GM20431 (cell line): ENCODE data around the gene KIF21A.
"Not testable (repeated sequence)": the region's sequence is repeated elsewhere in the genome, so short reads cannot be mapped to it uniquely, and the experiment has no call there.

ENCODE experiments used
- in situ Hi-C: fragments of 300-500 bp; cut with MseI, MboI; formaldehyde crosslinking; loops from one replicate; pipeline ENCODE4 v1.15.0; 2020; ENCODE audit warnings: low sequenced_read_pairs; ENCODE audit not compliant: unreplicated experiment

The KIF21A gene

GRCh38 chr12:39296496-39296895 lies 146.4 kb downstream of the KIF21A start:
- in situ Hi-C loops, result no loop called here

DNA sequence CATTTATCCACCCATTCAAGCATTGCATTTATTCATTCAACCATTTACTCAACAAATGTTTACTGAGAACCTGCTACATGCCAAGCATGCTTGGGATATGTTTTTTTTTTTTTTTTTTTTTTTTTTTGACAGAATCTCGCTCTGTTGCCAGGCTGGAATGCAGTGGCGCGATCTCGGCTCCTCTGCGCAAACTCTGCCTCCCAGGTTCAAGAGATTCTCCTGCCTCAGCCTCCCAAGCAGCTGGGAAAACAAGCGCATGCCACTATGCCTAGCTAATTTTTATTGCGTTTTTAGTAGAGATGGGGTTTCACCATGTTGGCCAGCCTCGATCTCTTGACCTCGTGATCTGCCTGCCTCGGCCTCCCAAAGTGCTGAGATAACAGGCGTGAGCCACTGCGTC lies 147.3 kb downstream of the KIF21A start:
- in situ Hi-C loops, result not testable (repeated sequence)

GRCh38 chr12:39294715-39295114 lies 148.2 kb downstream of the KIF21A start:
- in situ Hi-C loops, result no loop called here

DNA sequence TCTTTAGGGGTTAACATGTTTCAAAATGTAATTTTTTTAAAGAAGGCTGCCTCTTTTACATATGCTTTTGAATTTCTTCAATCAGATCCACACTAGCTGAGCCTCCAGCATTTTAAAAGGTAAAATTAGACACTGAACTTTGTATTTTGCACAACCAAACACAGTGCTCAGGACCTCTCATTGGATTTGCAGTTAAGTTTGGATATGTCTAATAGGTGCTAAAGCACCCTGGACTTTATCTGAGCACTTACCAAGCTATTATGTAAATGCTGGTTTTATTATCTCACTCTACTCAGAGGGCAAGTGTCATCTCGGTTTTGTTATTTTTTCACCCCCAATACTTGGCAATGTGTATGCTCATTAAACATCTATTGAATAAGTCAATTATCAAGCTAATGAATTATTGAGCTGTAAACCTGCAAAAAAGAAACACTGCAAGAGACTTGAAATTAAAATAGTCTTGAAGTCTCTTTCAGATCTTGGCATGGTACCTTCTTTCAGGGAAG lies 150.7 kb downstream of the KIF21A start:
- in situ Hi-C loops, result no loop called here

DNA sequence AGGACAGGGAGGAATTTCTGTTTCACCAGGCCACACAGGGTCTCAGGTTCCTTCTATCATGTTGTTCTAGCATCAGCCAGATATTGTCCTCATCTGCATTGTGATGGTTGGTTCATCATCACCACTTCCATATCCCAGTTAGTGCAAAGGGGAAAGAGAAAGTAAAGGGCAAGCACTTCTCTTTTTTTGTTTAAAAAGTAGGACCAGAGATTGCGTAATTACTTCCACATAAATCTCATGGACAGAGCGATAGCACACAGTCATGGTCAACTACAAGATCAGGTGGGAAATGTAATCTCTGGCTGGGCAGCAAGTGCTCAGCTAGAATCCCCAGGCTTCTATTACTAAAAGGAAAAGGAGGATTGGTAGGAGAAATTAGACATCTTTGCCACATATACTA lies 155.1 kb downstream of the KIF21A start:
- in situ Hi-C loops, result no loop called here

DNA sequence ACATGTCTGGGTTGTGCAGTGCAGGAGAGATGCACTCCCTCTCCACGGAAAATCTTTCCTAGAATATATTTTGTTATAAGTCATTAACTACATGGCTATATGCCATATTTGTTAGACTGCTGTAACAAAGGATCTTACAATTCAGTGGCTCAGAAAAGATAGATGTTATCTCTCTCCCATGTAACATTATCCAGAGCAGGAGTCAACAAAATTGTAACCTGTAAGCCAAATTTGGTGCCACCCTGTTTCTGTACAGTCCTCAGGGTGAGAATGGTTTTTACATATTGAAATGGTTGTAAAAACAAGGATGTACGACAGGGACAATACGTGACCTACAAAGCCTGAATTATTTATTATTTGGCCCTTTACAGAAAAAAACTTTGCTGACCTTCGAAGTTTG lies 155.5 kb downstream of the KIF21A start:
- in situ Hi-C loops, result no loop called here

DNA sequence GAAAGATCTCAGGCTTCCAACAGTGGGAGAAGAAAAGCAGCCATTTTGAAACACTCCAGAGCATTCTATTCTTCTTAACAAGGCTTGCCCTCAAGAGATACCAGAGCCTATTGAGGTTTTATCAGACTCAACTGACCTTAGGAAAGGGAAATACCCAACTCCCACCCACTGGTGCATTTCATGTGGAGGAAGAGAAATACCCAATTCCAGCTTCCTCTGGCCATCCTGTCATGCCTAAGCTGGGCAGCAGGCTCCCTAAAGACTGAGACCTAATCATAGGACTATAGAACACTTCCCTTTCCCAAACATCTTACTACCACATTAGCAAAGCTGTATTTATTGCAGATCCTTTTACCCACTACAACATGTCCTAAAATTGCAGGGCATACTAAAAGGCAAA lies 164.5 kb downstream of the KIF21A start:
- in situ Hi-C loops, result no loop called here

GRCh38 chr12:39277416-39277815 lies 165.5 kb downstream of the KIF21A start:
- in situ Hi-C loops, result no loop called here

DNA sequence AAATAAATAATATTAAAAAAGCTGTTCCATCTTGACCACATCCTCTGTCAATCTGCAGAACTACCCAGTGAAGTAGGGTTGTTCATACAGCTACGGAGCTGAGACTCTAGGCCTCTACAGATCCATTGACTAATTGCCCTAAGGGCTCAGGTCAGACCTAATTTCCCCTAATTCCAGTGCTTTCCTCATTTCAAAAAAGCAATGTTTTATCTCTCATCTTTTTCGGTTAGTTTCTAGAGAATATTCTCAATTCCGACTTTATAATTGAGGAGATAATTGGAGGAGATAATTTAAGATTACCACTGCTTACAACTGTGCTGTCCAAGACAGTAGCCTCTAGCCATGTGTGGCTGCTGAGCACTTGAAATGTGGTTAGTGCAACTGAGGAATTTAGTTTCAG lies 167.1 kb downstream of the KIF21A start:
- in situ Hi-C loops, result no loop called here

DNA sequence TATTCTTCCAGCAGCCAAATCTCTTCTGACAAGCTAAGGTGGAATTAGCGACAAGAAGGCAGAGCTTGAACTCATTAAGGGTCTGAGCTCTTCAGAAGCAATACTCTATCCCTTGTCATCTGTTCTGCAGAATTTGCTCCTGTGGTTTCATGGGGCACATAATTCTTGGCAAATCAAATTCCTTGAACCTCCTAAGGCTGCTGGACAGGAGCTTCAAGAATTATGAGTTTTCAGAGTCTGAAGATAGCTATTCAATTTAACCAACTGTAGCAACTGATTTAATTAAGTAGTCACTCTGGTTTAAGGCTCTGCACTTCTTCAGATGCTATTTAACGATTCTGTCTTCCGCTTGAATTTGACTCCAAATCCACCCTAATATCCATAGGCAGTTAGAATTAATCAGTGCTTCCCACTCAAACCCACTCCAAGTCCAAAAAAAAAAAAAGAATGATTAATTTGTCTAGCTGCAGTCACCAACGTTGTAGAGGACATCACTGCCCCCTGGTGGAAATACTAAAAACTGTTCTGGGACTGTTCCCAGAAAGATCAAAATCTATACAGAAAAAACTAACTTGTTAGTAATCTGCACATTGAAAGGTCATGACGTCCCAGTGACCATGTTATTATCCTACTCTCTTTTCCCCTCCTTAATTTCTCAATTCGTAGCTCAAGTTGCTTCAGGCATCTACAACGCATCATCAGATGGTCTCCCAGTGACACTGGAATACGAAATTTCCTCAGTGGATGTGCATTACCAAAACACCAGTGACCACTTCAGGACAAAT lies 169.9 kb downstream of the KIF21A start:
- in situ Hi-C loops, result loop anchor here (25.0 kb wide), 3 partner anchors 161 to 936 kb away; no protein-coding TSS in a partner anchor

GRCh38 chr12:39269492-39269891 lies 173.4 kb downstream of the KIF21A start:
- in situ Hi-C loops, result loop anchor here (25.0 kb wide), 3 partner anchors 157 to 932 kb away; no protein-coding TSS in a partner anchor

GRCh38 chr12:39267886-39268285 lies 175.0 kb downstream of the KIF21A start:
- in situ Hi-C loops, result loop anchor here (25.0 kb wide), 3 partner anchors 156 to 931 kb away; no protein-coding TSS in a partner anchor

DNA sequence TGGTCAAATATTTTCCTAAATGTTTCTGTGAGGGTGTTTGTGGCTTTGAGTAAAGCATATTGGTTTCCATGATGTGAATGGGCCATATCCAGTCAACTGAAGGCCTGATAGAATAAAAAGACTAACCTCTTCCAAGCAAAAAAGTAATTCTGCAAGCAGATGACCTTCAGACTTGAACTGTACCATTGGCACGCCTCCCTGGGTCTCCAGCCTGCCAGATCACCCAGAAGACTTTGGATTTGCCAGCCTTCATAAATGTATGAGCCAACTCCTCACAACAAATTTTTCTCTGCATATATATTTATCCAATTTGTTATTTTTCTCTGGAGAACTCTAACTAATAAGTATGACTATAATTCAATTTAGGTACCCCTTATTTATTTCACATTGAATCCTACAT lies 190.3 kb downstream of the KIF21A start:
- in situ Hi-C loops, result loop anchor here (25.0 kb wide), 3 partner anchors 140 to 915 kb away; no protein-coding TSS in a partner anchor
